ACC112 (cell line): Measurements from ENCODE around the gene ELAVL2.

Experiments
- H2AFZ ChIP-seq: fragments of 200-600 bp; sonication (generic); one replicate; pipeline ENCODE4 v1.6.0; 2017; ENCODE audit warnings: antibody characterized with exemption, low read length; ENCODE audit not compliant: unreplicated experiment
- H3K27ac ChIP-seq: fragments of 200-600 bp; sonication (generic); 2 replicates; pipeline ENCODE4 v1.5.1; 2014; ENCODE audit warnings: low read depth, mild to moderate bottlenecking, antibody characterized with exemption, low read length, moderate library complexity
- H3K27me3 ChIP-seq: fragments of 200-600 bp; sonication (generic); 2 replicates; pipeline ENCODE4 v1.6.1; 2014; ENCODE audit warnings: mild to moderate bottlenecking, antibody characterized with exemption, low read length, moderate library complexity, mixed read lengths; ENCODE audit not compliant: insufficient read depth
- H3K36me3 ChIP-seq: fragments of 200-600 bp; sonication (generic); 2 replicates; pipeline ENCODE4 v1.6.1; 2016; ENCODE audit warnings: mild to moderate bottlenecking, antibody characterized with exemption, low read length, moderate library complexity, mixed read lengths; ENCODE audit not compliant: insufficient read depth
- H3K4me1 ChIP-seq: fragments of 200-600 bp; sonication (generic); one replicate; pipeline ENCODE4 v1.6.1; 2016; ENCODE audit warnings: low read length, mixed read lengths; ENCODE audit not compliant: insufficient read depth, unreplicated experiment, control insufficient read depth
- H3K4me3 ChIP-seq: fragments of 200-600 bp; sonication (generic); 2 replicates; pipeline ENCODE4 v1.5.1; 2014; ENCODE audit warnings: mild to moderate bottlenecking, low read depth, low read length
- H3K79me2 ChIP-seq: fragments of 200-600 bp; sonication (generic); one replicate; pipeline ENCODE4 v1.6.0; 2016; ENCODE audit warnings: low read length; ENCODE audit not compliant: control insufficient read depth, unreplicated experiment, insufficient read depth

Gene ELAVL2

DNA sequence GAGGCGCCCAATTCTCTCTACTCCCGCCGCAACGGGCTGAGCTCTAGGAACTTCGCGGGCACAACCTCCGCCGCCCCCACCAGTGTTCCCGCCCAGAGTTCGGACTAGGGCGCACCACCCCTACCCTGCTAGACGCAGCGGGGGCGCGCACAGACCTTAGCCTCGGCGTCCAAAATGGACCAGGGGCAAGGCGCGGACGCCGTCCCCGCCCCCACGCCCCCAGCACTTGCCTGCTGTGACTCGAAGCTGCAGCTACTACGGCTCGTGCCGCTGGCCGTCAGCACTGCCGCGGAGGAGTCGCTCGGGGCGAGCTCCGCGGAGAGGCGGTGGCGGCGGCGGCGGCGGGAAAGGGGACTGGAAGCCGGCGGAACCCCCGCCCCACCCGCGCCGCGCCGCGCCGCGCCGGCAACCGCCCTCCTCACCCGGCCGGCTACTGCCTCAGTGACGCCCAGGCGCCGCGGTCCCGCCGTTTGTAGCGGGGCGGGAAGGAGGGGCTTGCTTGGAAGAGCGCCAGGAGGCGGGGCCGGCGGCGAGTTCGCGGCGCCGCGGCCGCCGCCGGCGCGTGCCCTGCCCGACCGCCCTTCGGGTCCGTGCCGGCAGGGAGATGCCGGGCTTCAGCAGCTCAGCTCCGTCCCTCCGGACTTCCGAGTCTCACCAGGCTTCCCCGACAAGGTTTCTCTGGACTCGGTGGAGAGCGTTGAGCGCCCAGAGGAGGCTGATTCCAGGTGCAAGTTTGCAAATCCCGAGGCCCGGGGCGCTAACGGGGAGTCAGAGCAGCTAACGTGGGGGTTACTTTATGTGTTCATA, 4.5 kb downstream of the ELAVL2 start:
- H3K79me2 ChIP-seq: no peaks in the 10 kb centered on the region
- no peak overlapping the region for H3K4me3 ChIP-seq
- peaks cover 70% of the 10 kb centered on the region for H3K27me3 ChIP-seq

DNA sequence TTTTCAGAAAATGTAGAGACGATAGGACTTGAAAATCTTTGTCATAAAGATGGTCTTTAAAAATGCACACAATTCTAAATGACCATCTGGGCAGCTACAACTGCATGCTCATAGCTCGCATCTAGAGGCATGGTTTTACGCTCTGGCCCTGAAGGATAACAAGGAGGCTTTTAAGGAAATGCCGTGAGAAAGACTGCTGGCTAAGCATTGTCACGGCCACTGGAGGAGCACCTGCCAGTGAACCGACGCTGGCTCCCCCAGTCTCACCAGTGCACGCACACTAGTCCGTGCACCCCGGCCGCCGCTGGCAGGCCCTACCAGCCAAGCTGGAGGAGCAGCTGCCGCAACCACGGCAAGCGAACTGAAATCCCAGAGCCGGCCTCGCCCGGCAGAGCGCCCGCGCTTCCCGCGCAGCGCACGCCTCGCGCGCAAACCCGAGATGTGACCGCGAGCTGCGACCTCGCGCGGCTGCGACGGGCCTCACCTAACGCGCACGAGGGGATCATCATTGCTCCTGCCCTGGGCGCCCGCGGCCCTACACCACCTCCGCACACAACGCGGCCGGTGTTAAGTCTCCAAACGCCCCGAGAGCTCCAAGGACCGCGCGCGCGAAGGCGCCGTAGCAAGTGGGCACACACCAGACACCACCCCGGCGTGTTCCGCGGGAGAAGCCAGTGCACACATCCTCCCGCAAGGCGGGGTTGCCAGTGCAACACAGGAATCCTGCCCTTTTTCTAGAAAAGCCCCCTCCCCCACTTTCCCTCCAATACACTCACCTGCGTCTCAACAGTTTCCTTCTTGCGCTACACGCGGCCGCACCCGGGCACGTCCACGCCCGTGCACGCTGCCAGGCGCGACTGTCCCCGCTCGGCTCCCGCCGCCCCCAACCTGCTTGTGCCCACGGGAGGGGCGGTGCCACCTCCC, 5.3 kb downstream of the ELAVL2 start:
- no peaks in the 10 kb centered on the region for H3K4me1 ChIP-seq
- no peaks in the 10 kb centered on the region for H3K79me2 ChIP-seq
- peaks cover 62% of the 10 kb centered on the region for H3K27me3 ChIP-seq
- no peaks in the 10 kb centered on the region for H3K36me3 ChIP-seq
- no peak overlapping the region for H2AFZ ChIP-seq
- no peak overlapping the region for H3K27ac ChIP-seq
- H3K4me3 ChIP-seq: no peak overlapping the region

More for the DNA sequence above, 4.5 kb downstream of the ELAVL2 start:
- no peak overlapping the region for H2AFZ ChIP-seq
- H3K27ac ChIP-seq: no peak overlapping the region
- H3K4me1 ChIP-seq: no peaks in the 10 kb centered on the region
- no peaks in the 10 kb centered on the region for H3K36me3 ChIP-seq

DNA sequence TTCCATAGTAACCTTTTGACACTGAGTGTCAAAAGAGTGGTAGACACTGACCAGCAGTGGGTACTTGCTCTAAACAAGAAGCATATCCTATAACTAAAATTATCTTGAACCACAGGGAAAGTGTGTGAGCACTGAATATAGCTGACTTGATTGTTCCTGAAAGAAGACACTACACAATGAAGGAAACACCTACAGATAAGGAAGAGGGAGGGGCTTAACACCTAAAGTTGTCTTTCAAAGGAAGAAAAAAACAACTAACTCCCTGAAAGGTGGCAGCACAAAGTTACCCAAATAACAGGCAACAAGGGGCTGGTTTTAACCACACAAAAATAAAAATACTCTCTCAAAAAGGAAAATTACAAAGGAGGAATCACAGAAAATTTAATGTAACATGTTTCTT, 6.6 kb downstream of the ELAVL2 start:
- Histone ChIP-seq H3K36me3 (no peaks in the 10 kb centered on the region), H3K4me1 (no peaks in the 10 kb centered on the region), H3K27ac (no peak overlapping the region), H3K79me2 (no peaks in the 10 kb centered on the region), H2AFZ (no peak overlapping the region), H3K27me3 (peaks cover 49% of the 10 kb centered on the region), H3K4me3 (no peak overlapping the region)

DNA sequence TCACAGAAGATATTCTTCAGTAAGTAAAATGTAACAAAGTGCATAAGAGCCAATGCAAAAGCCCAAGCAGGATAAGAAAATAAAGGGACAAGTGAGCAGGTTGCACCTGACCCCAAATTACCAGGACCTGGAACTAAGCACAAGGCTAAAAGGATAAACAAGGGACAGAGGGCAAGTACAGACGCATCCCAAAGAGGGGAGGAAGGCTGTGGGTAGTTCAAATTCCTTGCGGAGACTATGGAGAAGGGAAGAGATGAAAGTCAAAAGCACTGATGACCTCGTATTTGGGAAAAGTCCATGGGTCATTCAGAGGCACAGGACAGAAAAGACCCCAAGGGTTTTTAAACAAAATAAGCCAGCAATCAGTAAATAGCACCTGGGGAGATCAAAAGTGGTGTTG, 11.8 kb downstream of the ELAVL2 start:
- Histone ChIP-seq H3K36me3 (no peaks in the 10 kb centered on the region), H3K4me3 (no peak overlapping the region), H3K4me1 (no peaks in the 10 kb centered on the region), H3K79me2 (no peaks in the 10 kb centered on the region), H3K27me3 (no peaks in the 10 kb centered on the region), H2AFZ (no peak overlapping the region), H3K27ac (no peak overlapping the region)

DNA sequence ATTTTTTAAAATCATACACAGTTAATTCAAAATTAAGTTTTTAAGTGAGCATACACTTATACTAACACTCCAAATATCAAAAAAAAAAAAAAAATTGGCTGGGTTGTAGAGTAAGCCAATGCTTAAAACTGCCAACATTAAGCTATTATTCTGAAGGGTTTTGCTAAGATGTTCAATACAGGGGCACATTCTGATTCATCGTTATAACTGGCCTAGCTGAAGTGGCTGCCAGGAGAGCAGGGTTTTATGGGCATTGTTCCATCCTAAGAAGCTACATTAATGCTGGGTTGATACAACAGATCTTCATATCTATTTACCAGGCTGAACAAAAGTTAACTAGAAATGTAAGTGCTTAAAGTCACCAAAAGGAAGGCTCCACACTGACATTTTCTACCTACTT, 13.4 kb downstream of the ELAVL2 start:
- H3K4me1 ChIP-seq: no peaks in the 10 kb centered on the region
- no peaks in the 10 kb centered on the region for H3K27me3 ChIP-seq
- H3K4me3 ChIP-seq: no peak overlapping the region
- no peak overlapping the region for H2AFZ ChIP-seq
- no peaks in the 10 kb centered on the region for H3K36me3 ChIP-seq
- H3K79me2 ChIP-seq: no peaks in the 10 kb centered on the region
- no peak overlapping the region for H3K27ac ChIP-seq

DNA sequence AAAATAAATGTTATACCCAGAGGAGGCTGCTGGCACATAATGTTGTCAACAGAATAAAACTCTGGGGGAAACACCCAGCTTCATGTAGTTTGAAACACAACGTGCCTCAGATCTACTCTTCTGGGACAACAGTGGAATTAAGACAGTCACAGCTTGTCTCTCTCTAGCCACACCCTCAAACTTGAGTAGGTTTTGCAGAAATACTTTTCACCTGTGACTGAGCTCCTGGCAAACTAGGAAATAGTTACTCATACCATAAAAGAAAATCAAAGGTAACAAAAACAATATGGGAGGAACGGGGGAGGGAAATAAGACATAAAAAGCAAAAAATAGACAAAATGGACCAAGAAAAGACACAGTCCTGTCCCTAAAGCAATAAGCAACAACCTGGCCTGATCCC, 14.4 kb downstream of the ELAVL2 start:
- Histone ChIP-seq H3K36me3 (no peaks in the 10 kb centered on the region), H3K27me3 (no peaks in the 10 kb centered on the region), H3K4me3 (no peak overlapping the region), H3K27ac (no peak overlapping the region), H2AFZ (no peak overlapping the region), H3K79me2 (no peaks in the 10 kb centered on the region), H3K4me1 (no peaks in the 10 kb centered on the region)

DNA sequence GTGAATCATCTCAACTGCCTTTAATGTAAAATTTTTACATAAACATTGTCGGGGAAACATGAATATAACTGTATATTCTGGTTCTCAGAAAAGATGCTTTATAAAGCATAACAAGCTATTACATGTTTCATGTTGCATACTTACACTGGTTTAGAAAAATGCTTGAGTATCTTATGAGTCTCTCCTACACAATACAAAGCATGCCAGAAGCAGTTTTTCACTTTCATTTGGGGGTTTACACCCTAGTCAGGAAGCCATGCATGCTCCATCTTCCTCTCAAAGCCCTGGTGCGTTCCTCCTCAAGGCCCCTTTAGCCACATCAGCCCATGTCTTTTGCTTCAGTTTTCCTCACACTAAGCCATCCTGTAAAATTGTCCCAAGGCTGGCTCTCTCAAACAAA, 22.8 kb downstream of the ELAVL2 start:
- no peaks in the 10 kb centered on the region for H3K4me1 ChIP-seq
- no peaks in the 10 kb centered on the region for H3K36me3 ChIP-seq
- H3K79me2 ChIP-seq: no peaks in the 10 kb centered on the region
- H3K4me3 ChIP-seq: no peak overlapping the region
- no peaks in the 10 kb centered on the region for H3K27me3 ChIP-seq
- no peak overlapping the region for H3K27ac ChIP-seq
- no peak overlapping the region for H2AFZ ChIP-seq

DNA sequence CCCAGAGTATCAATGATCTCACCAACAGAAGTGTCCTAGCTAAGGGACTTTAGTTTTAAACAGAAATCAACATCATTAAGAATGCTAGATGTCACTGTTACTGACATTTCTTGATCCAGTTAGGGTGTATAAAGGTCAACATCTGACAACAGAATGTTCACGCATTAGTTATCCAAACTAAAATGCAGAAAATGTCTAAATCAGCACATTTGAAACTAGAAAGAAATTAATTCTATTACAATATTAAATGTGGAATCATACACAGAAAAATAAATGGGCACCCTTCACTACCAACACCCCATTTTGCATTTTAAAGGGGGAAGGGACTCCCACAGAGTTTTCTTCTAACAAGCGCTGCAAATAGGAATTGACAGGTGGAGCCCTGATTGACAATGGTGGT, 24.5 kb downstream of the ELAVL2 start:
- H3K79me2 ChIP-seq: no peaks in the 10 kb centered on the region
- H3K27ac ChIP-seq: no peak overlapping the region
- no peaks in the 10 kb centered on the region for H3K4me1 ChIP-seq
- H3K36me3 ChIP-seq: no peaks in the 10 kb centered on the region
- no peak overlapping the region for H3K4me3 ChIP-seq
- H3K27me3 ChIP-seq: no peaks in the 10 kb centered on the region
- H2AFZ ChIP-seq: no peak overlapping the region

DNA sequence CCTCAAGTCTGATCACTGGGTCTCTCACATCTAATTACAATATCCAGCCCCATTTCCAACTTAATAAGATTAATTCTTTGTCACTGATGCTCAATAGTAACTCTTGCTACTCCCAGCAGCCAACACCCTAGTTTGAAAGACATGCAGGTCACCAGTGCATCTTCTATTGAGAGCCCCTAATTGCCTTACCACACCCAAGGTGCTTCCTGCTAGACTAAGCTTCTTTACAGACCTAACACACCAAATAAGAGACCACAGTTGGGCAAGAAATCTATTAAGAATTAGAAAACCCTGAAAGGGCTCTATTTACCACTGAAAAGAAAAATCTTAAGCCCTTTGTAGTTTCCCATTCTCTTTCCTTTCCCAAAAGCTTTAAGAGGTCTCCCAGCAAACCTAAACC, 26.5 kb downstream of the ELAVL2 start:
- H3K4me1 ChIP-seq: no peaks in the 10 kb centered on the region
- no peak overlapping the region for H3K4me3 ChIP-seq
- no peaks in the 10 kb centered on the region for H3K79me2 ChIP-seq

DNA sequence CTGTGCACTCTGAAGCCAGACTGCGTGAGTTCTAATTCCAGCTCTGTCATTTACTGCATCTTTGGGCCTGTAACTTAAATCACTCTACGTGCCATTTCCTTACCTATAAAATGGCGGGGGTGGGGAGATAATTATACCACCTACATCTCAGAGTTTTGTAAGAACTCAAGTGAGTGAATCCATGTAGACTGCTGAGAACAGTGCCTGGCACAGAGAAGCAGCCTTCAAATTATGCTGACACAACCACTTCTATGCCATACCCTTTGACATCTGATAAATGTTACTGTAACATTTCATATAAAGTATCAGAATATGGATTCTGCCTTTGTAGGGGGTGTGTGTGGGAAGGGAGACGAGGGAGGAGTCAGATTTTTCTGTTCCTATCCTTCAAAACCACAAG, 27.7 kb downstream of the ELAVL2 start:
- no peaks in the 10 kb centered on the region for H3K36me3 ChIP-seq
- no peak overlapping the region for H3K4me3 ChIP-seq
- no peaks in the 10 kb centered on the region for H3K4me1 ChIP-seq
- H2AFZ ChIP-seq: no peak overlapping the region
- no peak overlapping the region for H3K27ac ChIP-seq
- H3K79me2 ChIP-seq: no peaks in the 10 kb centered on the region
- no peaks in the 10 kb centered on the region for H3K27me3 ChIP-seq

More for the DNA sequence above, 26.5 kb downstream of the ELAVL2 start:
- Histone ChIP-seq H3K27ac (no peak overlapping the region), H3K36me3 (no peaks in the 10 kb centered on the region), H3K27me3 (no peaks in the 10 kb centered on the region), H2AFZ (no peak overlapping the region)
